NAMALWA (cell line): ENCODE results near the gene NR3C1.

Experiments
- DNase-seq: peaks from one replicate; pipeline ENCODE4 v3.0.0-alpha.2; 2015; ENCODE audit warnings: low spot score

The NR3C1 gene

GRCh38 chr5:143403593-143404415, at the start of gene NR3C1:
Gene NR3C1 (minus strand): TSS chr5:143403686. CDS start chr5:143400839, 2,847 bp downstream.
- peak; percentile 86 for DNase-seq

- DNase-seq: no peak
Observed at GRCh38 chr5:143449772-143450171, 46.3 kb upstream of the NR3C1 start.

GRCh38 chr5:143448518-143448917, 45.0 kb upstream of the NR3C1 start:
- DNase-seq: peak; percentile 46

- no peak for DNase-seq
Observed at GRCh38 chr5:143447983-143448382, 44.5 kb upstream of the NR3C1 start.

- DNase-seq: no peak
Observed at GRCh38 chr5:143446535-143447226, 43.2 kb upstream of the NR3C1 start.

GRCh38 chr5:143445776-143446175, 42.3 kb upstream of the NR3C1 start:
- DNase-seq: no peak

- no peak for DNase-seq
Observed at GRCh38 chr5:143443330-143443729, 39.8 kb upstream of the NR3C1 start.

- no peak for DNase-seq
Observed at GRCh38 chr5:143442385-143442784, 38.9 kb upstream of the NR3C1 start.

- no peak for DNase-seq
Observed at GRCh38 chr5:143440448-143441115, 37.1 kb upstream of the NR3C1 start.

GRCh38 chr5:143437666-143438273, 34.3 kb upstream of the NR3C1 start:
- no peak for DNase-seq

GRCh38 chr5:143436871-143437270, 33.4 kb upstream of the NR3C1 start:
- no peak for DNase-seq

- DNase-seq: peak; percentile 95
Observed at GRCh38 chr5:143435210-143435657, 31.7 kb upstream of the NR3C1 start.

GRCh38 chr5:143434261-143435209, 31.0 kb upstream of the NR3C1 start:
- DNase-seq: peak; percentile 89

- peak; percentile 50 for DNase-seq
Observed at GRCh38 chr5:143433670-143434069, 30.2 kb upstream of the NR3C1 start.

GRCh38 chr5:143432658-143433239, 29.3 kb upstream of the NR3C1 start:
- DNase-seq: no peak

- no peak for DNase-seq
Observed at GRCh38 chr5:143431789-143432188, 28.3 kb upstream of the NR3C1 start.

GRCh38 chr5:143428738-143429420, 25.4 kb upstream of the NR3C1 start:
- DNase-seq: no peak

GRCh38 chr5:143428155-143428554, 24.7 kb upstream of the NR3C1 start:
- no peak for DNase-seq

GRCh38 chr5:143427122-143427735, 23.7 kb upstream of the NR3C1 start:
- DNase-seq: no peak
